GM12878 (cell line): ENCODE data around the gene HCLS1. TPM values are rescaled to one million over a fixed set of nuclear protein-coding genes. Genes with fewer than 3 reads are reported as not detected.

Experiments used
- ATAC-seq: fragments of 200-7000 bp; cut with Tn5 transposase; 3 replicates; pipeline ENCODE4 v1.9.1; 2020; ENCODE audit warnings: mild to moderate bottlenecking, moderate library complexity
- BruUV-seq: library from RNA; stranded (reverse); fragments of 400-500 nt; replicated peaks from 2 replicates; lab custom pipeline; 2021; lab: Mats Ljungman, UMichigan
- CTCF ChIA-PET: fragments of 300-600 bp; sonication (Branson Sonifier 250); formaldehyde crosslinking; extraction: SDS; loops from one replicate; lab custom pipeline; 2021; ENCODE audit warnings: inconsistent platforms; lab: Yijun Ruan, JAX
- POLR2A ChIA-PET: fragments of 350-600 bp; formaldehyde crosslinking; extraction: SDS; loops from one replicate; lab custom pipeline; 2021; ENCODE audit warnings: inconsistent platforms; lab: Charles Lee
- RAD21 ChIA-PET: fragments of 300-600 bp; sonication (Branson Sonifier 250); formaldehyde crosslinking; loops from one replicate; lab custom pipeline; 2023; ENCODE audit warnings: antibody characterized with exemption; ENCODE audit not compliant: unreplicated experiment; lab: Charles Lee
- SMC1A ChIA-PET: fragments of 300-600 bp; sonication (Branson Sonifier 250); formaldehyde crosslinking; loops from one replicate; lab custom pipeline; 2023; ENCODE audit not compliant: unreplicated experiment, uncharacterized antibody; lab: Charles Lee
- DNase-seq: peaks from one replicate; pipeline ENCODE4 v3.0.0-alpha.2; 2011; ENCODE audit warnings: low read depth, low spot score
- FAIRE-seq: peaks from 3 replicates; lab custom pipeline; 2011; peaks lifted over from hg19 to GRCh38; lab: Jason Lieb, UNC
- H2AFZ ChIP-seq: 2 replicates; pipeline ENCODE4 v1.6.0; 2011; ENCODE audit warnings: low read depth, low read length, control low read depth; ENCODE audit not compliant: control insufficient read depth
- H3K27ac ChIP-seq: 2 replicates; pipeline ENCODE4 v1.5.1; 2011; ENCODE audit warnings: control low read depth; ENCODE audit not compliant: control insufficient read depth, insufficient read depth
- H3K27me3 ChIP-seq, 2 experiments: replicated peaks in 1 of 2; 2 replicates each; pipeline versions ENCODE4 v1.6.0 to v1.6.1; 2011; ENCODE audit warnings: low read length in 1 of 2; ENCODE audit not compliant: control insufficient read depth in 2 of 2, insufficient read depth in 2 of 2
- H3K36me3 ChIP-seq, 2 experiments: 2 replicates each; pipeline ENCODE4 v1.5.1; 2011; ENCODE audit warnings: low read length in 1 of 2; ENCODE audit not compliant: control insufficient read depth in 2 of 2, insufficient read depth in 2 of 2
- H3K4me1 ChIP-seq: 2 replicates; pipeline ENCODE4 v1.6.1; 2011; ENCODE audit warnings: mild to moderate bottlenecking, low read length, moderate library complexity, mixed read lengths; ENCODE audit not compliant: control insufficient read depth, insufficient read depth
- H3K4me2 ChIP-seq: 2 replicates; pipeline ENCODE4 v1.6.0; 2011; ENCODE audit warnings: control low read depth; ENCODE audit not compliant: control insufficient read depth, insufficient read depth
- H3K4me3 ChIP-seq: fragments of 200-600 bp; sonication (generic); 2 replicates; pipeline ENCODE4 v1.5.1; 2016
- H3K79me2 ChIP-seq: 2 replicates; pipeline ENCODE4 v1.6.0; 2011; ENCODE audit warnings: low read length; ENCODE audit not compliant: control insufficient read depth, insufficient read depth
- H3K9ac ChIP-seq: 2 replicates; pipeline ENCODE4 v1.8.0; 2011; ENCODE audit warnings: low read length, control low read depth, mixed read lengths; ENCODE audit not compliant: control insufficient read depth, insufficient read depth
- H3K9me3 ChIP-seq: replicated peaks from 3 replicates; pipeline ENCODE4 v1.5.1; 2011; ENCODE audit warnings: mild to moderate bottlenecking, low read length; ENCODE audit not compliant: control insufficient read depth, insufficient read depth
- H4K20me1 ChIP-seq: 2 replicates; pipeline ENCODE4 v1.6.0; 2011; ENCODE audit not compliant: control insufficient read depth, insufficient read depth
- BRCA1 ChIP-seq: IDR thresholded peaks from 2 replicates; pipeline ENCODE4 v1.6.1; 2011; ENCODE audit warnings: low read depth, low read length, improper control_type of control experiment
- CREB1 ChIP-seq: IDR thresholded peaks from 2 replicates; pipeline ENCODE4 v1.6.1; 2012; ENCODE audit warnings: low read depth, mild to moderate bottlenecking, inconsistent platforms
- EED ChIP-seq: sonication (generic); IDR thresholded peaks from 2 replicates; pipeline ENCODE4 v1.6.1; 2016; ENCODE audit warnings: antibody characterized with exemption, low read depth
- EGR1 ChIP-seq, 2 experiments: IDR thresholded peaks; 1 replicate in 1 of 2; 2 replicates in 1 of 2; pipeline ENCODE4 v1.6.1; 2011 to 2012; ENCODE audit warnings: low read depth in 2 of 2, low read length in 2 of 2, borderline replicate concordance in 1 of 2, mild to moderate bottlenecking in 1 of 2, moderate library complexity in 1 of 2
- HCFC1 ChIP-seq: fragments of 150-350 bp; IDR thresholded peaks from 2 replicates; pipeline ENCODE4 v1.6.1; 2014; ENCODE audit warnings: low read length
- HDGF ChIP-seq: fragments of 450-650 bp; IDR thresholded peaks from 2 replicates; pipeline ENCODE4 v1.6.1; 2016; ENCODE audit warnings: antibody characterized with exemption
- JUND ChIP-seq: IDR thresholded peaks from 2 replicates; pipeline ENCODE4 v1.6.1; 2012; ENCODE audit warnings: low read depth, mild to moderate bottlenecking, low read length, improper control_type of control experiment, moderate library complexity
- KAT2A ChIP-seq: conservative IDR thresholded peaks from 2 replicates; pipeline ENCODE4 v1.6.1; 2011; ENCODE audit warnings: low read depth, low read length; ENCODE audit not compliant: control insufficient read depth
- MTA2 ChIP-seq: fragments of 450-650 bp; IDR thresholded peaks from 2 replicates; pipeline ENCODE4 v1.6.1; 2016; ENCODE audit warnings: low read depth, mild to moderate bottlenecking, moderate library complexity
- MXI1 ChIP-seq: fragments of 150-350 bp; IDR thresholded peaks from 2 replicates; pipeline ENCODE4 v1.6.1; 2011; ENCODE audit warnings: low read depth, mild to moderate bottlenecking, inconsistent platforms, low read length, improper control_type of control experiment
- NR2C2 ChIP-seq: IDR thresholded peaks from 2 replicates; pipeline ENCODE4 v1.6.1; 2011; ENCODE audit warnings: borderline replicate concordance, low read depth; ENCODE audit not compliant: control insufficient read depth, insufficient read length
- SMAD5 ChIP-seq: IDR thresholded peaks from 2 replicates; pipeline ENCODE4 v1.6.1; 2016; ENCODE audit warnings: antibody characterized with exemption, low read depth
- TCF12 ChIP-seq: IDR thresholded peaks from 2 replicates; pipeline ENCODE4 v1.6.1; 2011; ENCODE audit warnings: low read depth, mild to moderate bottlenecking, low read length
- ZNF622 ChIP-seq: fragments of 450-650 bp; IDR thresholded peaks from 2 replicates; pipeline ENCODE4 v1.6.1; 2017; ENCODE audit warnings: mild to moderate bottlenecking, inconsistent platforms
- in situ Hi-C: fragments of 300-500 bp; cut with MboI; formaldehyde crosslinking; loops from 9 replicates; pipeline ENCODE4 v1.14.3; 2018; ENCODE audit warnings: mixed read lengths
- intact Hi-C: fragments of 100-400 bp; cut with micrococcal nuclease; formaldehyde crosslinking; loops from one replicate; pipeline ENCODE4 v1.14.2; 2022; ENCODE audit not compliant: unreplicated experiment
- polyA plus RNA-seq, 11 experiments: library from polyadenylated mRNA; depleted of rRNA in 4 of 11; unstranded in 6 of 11; stranded (reverse) in 5 of 11; fragments of >200 nt; fragmentation: Nextera tagmentation in 4 of 11; fragmentation: Illumina TruSeq in 1 of 11; extraction: Ambion mirVana in 4 of 11; extraction: Trizol in 1 of 11; gene quantifications; 1 replicate in 1 of 11; 2 replicates in 10 of 11; pipeline versions ENCODE4 v1.2.1 to v1.2.3, GENCODE V29; 2011 to 2016; ENCODE audit warnings: inconsistent platforms in 2 of 11, missing spikeins in 2 of 11, low read depth in 1 of 11
- total RNA-seq, 4 experiments: library from RNA; depleted of rRNA in 3 of 4; stranded (reverse); fragments of >200 nt in 3 of 4; fragmentation: Illumina TruSeq in 1 of 4; extraction: Trizol in 1 of 4; gene quantifications; 2 replicates each; pipeline versions ENCODE4 v1.2.1 to v1.2.3, GENCODE V29; 2013 to 2021
- TF ChIP-seq, protein P1 (sequence below): fragments of 450-650 bp; IDR thresholded peaks from 2 replicates; pipeline ENCODE4 v1.6.1; 2017; ENCODE audit warnings: borderline replicate concordance
- TF ChIP-seq, protein P2 (sequence below): fragments of 450-650 bp; IDR thresholded peaks from 2 replicates; pipeline ENCODE4 v1.6.1; 2017; ENCODE audit warnings: mild to moderate bottlenecking, moderate library complexity
- TF ChIP-seq, protein P3 (sequence below): fragments of 450-650 bp; conservative IDR thresholded peaks from 2 replicates; pipeline ENCODE4 v1.6.1; 2017; ENCODE audit warnings: mild to moderate bottlenecking, moderate library complexity

The HCLS1 gene
- total and polyA plus RNA-seq, 10 of the 15 experiments (the other 5 are each of a cell fraction or from before 2014, with no cell fraction given), result 51.6 to 344 (median 231) TPM

DNA sequence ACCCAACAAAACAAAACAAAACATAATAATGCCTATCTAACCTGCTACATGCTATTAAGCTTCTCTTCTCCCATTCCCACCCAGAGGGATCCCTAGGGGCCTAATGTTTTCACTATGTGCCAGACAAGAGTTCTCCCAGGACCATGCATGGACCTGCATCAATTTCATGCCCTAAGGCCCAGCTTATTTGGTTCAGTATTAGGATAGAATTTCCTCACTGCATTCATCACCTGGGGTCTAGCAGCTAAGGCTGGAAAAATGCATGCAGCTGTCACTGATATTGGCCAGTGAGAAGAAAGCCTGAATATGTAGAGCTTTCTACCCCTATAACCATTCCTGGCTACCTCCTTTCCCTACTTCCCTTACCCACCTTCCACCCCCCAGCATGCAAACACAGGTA is 2.0 kb upstream of the HCLS1 start:
- ChIA-PET SMC1A (interaction anchor here (1.3 to 4.1 kb wide), 3 partner anchors 15 to 438 kb away, joined by 3 to 18 read pairs (median 4); partner anchors contain the start of gene POLQ), CTCF (no interaction called here), POLR2A (interaction anchor here (0.6 to 0.9 kb wide), 2 partner anchors 18 to 47 kb away, joined by 4 read pairs; no protein-coding TSS in a partner anchor), RAD21 (interaction anchor here (0.6 kb wide), 1 partner anchor 94 kb away, joined by 3 read pairs; no protein-coding TSS in a partner anchor)
- in situ Hi-C loops (no loop called here), intact Hi-C loops (loop anchor here (10.0 kb wide), 2 partner anchors 332 to 432 kb away; no protein-coding TSS in a partner anchor)
- DNase-seq, result no peak
- peaks cover 26% of the 10 kb centered on the region for H3K4me1 ChIP-seq
- H3K27me3 ChIP-seq, result no peaks in the 10 kb centered on the region
- H2AFZ ChIP-seq, result no peak overlapping the region
- peaks cover 1% of the 10 kb centered on the region; the same call in 2 of the 3 replicates for H3K9me3 ChIP-seq
- no peak overlapping the region for H3K27ac ChIP-seq
- peaks cover 2 to 32% of the 10 kb centered on the region in 2 experiments for H3K36me3 ChIP-seq
- no TSS peak for BruUV-seq
- no peak overlapping the region for H3K9ac ChIP-seq
- no peak for FAIRE-seq
- H3K4me3 ChIP-seq, result no peak overlapping the region
- H3K79me2 ChIP-seq, result peaks cover 29% of the 10 kb centered on the region
- no peak overlapping the region for H3K4me2 ChIP-seq
- no peak for ATAC-seq
- H4K20me1 ChIP-seq, result no peaks in the 10 kb centered on the region
- TF ChIP-seq KAT2A, result no peak
- no peak for TF ChIP-seq SMAD5
- TF ChIP-seq NR2C2, result no peak
- TF ChIP-seq ZNF622, result no peak
- no peak for TF ChIP-seq HCFC1
- TF ChIP-seq MXI1, result no peak
- TF ChIP-seq, protein P1, sequence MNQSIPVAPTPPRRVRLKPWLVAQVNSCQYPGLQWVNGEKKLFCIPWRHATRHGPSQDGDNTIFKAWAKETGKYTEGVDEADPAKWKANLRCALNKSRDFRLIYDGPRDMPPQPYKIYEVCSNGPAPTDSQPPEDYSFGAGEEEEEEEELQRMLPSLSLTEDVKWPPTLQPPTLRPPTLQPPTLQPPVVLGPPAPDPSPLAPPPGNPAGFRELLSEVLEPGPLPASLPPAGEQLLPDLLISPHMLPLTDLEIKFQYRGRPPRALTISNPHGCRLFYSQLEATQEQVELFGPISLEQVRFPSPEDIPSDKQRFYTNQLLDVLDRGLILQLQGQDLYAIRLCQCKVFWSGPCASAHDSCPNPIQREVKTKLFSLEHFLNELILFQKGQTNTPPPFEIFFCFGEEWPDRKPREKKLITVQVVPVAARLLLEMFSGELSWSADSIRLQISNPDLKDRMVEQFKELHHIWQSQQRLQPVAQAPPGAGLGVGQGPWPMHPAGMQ, result no peak
- TF ChIP-seq, protein P2, sequence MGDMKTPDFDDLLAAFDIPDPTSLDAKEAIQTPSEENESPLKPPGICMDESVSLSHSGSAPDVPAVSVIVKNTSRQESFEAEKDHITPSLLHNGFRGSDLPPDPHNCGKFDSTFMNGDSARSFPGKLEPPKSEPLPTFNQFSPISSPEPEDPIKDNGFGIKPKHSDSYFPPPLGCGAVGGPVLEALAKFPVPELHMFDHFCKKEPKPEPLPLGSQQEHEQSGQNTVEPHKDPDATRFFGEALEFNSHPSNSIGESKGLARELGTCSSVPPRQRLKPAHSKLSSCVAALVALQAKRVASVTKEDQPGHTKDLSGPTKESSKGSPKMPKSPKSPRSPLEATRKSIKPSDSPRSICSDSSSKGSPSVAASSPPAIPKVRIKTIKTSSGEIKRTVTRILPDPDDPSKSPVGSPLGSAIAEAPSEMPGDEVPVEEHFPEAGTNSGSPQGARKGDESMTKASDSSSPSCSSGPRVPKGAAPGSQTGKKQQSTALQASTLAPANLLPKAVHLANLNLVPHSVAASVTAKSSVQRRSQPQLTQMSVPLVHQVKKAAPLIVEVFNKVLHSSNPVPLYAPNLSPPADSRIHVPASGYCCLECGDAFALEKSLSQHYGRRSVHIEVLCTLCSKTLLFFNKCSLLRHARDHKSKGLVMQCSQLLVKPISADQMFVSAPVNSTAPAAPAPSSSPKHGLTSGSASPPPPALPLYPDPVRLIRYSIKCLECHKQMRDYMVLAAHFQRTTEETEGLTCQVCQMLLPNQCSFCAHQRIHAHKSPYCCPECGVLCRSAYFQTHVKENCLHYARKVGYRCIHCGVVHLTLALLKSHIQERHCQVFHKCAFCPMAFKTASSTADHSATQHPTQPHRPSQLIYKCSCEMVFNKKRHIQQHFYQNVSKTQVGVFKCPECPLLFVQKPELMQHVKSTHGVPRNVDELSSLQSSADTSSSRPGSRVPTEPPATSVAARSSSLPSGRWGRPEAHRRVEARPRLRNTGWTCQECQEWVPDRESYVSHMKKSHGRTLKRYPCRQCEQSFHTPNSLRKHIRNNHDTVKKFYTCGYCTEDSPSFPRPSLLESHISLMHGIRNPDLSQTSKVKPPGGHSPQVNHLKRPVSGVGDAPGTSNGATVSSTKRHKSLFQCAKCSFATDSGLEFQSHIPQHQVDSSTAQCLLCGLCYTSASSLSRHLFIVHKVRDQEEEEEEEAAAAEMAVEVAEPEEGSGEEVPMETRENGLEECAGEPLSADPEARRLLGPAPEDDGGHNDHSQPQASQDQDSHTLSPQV, result no peak
- TF ChIP-seq EED, result no peak
- no peak for TF ChIP-seq EGR1 (IDR thresholded peaks at IDR 0.05; ENCODE audit: borderline replicate concordance in 1 of 2, low read depth in 2 of 2, low read length in 2 of 2)
- TF ChIP-seq JUND, result no peak
- no peak for TF ChIP-seq CREB1
- no peak for TF ChIP-seq HDGF
- no peak for TF ChIP-seq TCF12
- no peak for TF ChIP-seq MTA2
- TF ChIP-seq BRCA1, result no peak
- TF ChIP-seq, protein P3, sequence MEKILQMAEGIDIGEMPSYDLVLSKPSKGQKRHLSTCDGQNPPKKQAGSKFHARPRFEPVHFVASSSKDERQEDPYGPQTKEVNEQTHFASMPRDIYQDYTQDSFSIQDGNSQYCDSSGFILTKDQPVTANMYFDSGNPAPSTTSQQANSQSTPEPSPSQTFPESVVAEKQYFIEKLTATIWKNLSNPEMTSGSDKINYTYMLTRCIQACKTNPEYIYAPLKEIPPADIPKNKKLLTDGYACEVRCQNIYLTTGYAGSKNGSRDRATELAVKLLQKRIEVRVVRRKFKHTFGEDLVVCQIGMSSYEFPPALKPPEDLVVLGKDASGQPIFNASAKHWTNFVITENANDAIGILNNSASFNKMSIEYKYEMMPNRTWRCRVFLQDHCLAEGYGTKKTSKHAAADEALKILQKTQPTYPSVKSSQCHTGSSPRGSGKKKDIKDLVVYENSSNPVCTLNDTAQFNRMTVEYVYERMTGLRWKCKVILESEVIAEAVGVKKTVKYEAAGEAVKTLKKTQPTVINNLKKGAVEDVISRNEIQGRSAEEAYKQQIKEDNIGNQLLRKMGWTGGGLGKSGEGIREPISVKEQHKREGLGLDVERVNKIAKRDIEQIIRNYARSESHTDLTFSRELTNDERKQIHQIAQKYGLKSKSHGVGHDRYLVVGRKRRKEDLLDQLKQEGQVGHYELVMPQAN, result no peak
